GM19467 (cell line): ENCODE data around the gene C12orf60.

ENCODE experiments used
- ATAC-seq: cut with Tn5 transposase; IDR thresholded peaks from one replicate; pipeline ENCODE4 v1.9.1; 2021; ENCODE audit warnings: mild to moderate bottlenecking, moderate library complexity; ENCODE audit not compliant: unreplicated experiment

Gene C12orf60

GRCh38 chr12:14871247-14871646, 67.8 kb downstream of the C12orf60 start:
- no peak for ATAC-seq

DNA sequence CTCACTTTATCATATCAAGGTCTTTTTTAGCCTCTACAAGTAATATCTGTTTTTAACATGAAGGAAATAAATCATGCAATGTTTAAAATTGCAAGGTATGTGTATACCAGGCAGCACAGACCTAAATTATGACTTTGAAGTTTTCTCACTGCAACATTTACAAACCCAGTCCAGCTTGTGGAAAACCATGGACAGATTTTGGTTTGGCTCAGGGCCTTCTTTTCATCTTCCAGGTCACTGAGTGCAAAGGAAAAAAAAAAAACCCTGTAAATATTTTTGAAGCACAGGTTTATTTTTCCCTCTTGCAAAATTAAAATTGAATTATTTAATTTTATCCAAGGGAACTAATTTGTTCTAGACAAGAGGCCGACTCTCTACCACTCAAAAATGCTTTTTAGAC, 68.4 kb downstream of the C12orf60 start:
- no peak for ATAC-seq

GRCh38 chr12:14873440-14874185, 70.1 kb downstream of the C12orf60 start:
- no peak for ATAC-seq
